Neural cell (in vitro differentiated cells): ENCODE results near the gene LAMC2.

Experiments
- EZH2 ChIP-seq: fragments of 200-600, 300-800 bp; shearing (Covaris generic), sonication (generic); IDR thresholded peaks from 2 replicates; pipeline ENCODE4 v1.6.1; 2014; ENCODE audit warnings: antibody characterized with exemption, low read length, borderline replicate concordance, mild to moderate bottlenecking; ENCODE audit not compliant: insufficient read depth, poor library complexity, severe bottlenecking
- POLR2AphosphoS5 ChIP-seq: IDR thresholded peaks from 2 replicates; pipeline ENCODE4 v1.6.1; 2012
- TAF1 ChIP-seq: IDR thresholded peaks from 2 replicates; pipeline ENCODE4 v1.6.1; 2012; ENCODE audit warnings: low read depth
- TF ChIP-seq, protein P1 (sequence below): fragments of 450-650 bp; IDR thresholded peaks from 2 replicates; pipeline ENCODE4 v1.5.1; 2014; ENCODE audit warnings: antibody characterized with exemption, mild to moderate bottlenecking, moderate library complexity; ENCODE audit not compliant: poor library complexity, severe bottlenecking

DNA sequence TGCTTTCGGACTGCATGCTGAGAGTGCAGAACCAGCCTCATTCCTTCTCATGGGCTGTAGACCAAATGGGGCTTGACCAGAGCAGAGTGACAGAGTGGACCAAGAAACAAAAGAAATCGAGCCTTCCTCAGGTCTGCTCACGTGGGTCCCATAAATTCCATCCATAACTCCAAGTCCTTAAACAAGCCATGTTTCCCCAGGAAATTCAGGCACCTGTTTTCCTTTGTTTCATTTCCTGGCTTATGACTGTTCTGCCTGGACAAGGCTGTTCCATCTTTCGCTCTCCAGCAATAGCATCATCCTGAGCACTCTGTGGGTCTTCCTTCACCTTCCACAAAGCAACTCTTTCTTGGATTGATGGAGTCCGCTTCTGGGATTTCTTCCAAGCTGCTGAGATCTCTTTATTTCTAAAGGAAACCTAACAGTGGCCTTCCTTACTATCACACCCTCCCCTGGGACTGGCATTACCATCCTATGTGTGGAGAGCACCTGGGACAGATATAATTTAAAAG lies 63.9 kb downstream of the LAMC2 start:
- TF ChIP-seq, protein P1, sequence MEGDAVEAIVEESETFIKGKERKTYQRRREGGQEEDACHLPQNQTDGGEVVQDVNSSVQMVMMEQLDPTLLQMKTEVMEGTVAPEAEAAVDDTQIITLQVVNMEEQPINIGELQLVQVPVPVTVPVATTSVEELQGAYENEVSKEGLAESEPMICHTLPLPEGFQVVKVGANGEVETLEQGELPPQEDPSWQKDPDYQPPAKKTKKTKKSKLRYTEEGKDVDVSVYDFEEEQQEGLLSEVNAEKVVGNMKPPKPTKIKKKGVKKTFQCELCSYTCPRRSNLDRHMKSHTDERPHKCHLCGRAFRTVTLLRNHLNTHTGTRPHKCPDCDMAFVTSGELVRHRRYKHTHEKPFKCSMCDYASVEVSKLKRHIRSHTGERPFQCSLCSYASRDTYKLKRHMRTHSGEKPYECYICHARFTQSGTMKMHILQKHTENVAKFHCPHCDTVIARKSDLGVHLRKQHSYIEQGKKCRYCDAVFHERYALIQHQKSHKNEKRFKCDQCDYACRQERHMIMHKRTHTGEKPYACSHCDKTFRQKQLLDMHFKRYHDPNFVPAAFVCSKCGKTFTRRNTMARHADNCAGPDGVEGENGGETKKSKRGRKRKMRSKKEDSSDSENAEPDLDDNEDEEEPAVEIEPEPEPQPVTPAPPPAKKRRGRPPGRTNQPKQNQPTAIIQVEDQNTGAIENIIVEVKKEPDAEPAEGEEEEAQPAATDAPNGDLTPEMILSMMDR: no peak
- TF ChIP-seq POLR2AphosphoS5 (no peak), TAF1 (no peak), EZH2 (no peak)
